ENCODE results near the gene DNASE1L3.
"Not testable (repeated sequence)": the region's sequence is repeated elsewhere in the genome, so short reads cannot be mapped to it uniquely, and the experiment has no call there.

The DNASE1L3 gene

GRCh38 chr3:58235970-58236369, 25.2 kb upstream of the DNASE1L3 start:
- DNase-seq: no peak

GRCh38 chr3:58234516-58234931, 23.8 kb upstream of the DNASE1L3 start:
- no peak for DNase-seq

DNA sequence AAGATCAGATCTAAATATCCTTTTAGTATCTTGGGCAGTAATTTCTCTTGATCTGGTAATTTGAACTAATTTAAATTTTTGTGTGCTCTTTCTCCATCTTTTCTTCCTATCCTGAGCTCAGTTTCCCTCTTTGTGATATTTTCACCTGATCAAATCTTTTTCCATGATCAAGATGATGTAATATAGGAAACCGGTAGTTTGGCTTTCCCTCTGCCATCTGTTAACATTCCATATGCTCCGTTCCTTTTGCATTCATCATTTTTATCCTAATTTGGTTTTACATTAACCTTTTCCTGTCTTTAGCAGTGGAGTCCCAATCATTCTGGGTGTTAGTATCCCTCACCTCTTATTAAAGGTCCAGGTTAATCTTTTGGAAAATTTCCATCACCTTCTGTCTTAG, 20.9 kb upstream of the DNASE1L3 start:
- no peak for DNase-seq

DNA sequence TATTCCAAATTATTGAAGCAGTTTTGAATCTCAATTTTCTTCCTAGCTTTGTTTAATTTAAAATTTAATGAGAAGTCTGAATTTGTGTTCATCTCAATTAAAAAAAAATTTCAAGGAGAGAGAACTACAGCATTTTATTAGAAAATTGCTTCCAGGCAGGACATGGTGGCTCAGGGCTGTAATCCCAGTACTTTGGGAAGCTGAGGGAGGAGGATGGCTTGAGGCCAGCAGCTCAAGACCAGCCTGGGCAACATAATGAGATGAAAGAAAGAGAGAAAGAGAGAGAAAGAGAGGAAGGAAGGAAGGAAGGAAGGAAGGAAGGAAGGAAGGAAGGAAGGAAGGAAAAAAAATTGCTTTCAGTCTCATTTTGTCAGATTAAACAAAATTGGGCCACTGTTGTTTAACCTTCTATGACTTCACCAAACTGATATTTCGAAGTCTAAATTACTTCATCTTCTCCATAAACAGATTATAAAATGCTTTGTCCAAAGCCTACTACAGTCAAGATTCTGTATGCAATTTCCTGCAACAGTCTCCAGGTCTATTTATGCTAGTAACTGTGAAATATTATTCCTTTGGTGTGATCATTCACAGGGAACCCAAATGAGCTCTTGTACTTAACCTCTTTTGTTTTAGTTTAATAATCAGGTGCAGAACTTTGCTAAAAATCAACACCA, 20.2 kb upstream of the DNASE1L3 start:
- no peak for DNase-seq

DNA sequence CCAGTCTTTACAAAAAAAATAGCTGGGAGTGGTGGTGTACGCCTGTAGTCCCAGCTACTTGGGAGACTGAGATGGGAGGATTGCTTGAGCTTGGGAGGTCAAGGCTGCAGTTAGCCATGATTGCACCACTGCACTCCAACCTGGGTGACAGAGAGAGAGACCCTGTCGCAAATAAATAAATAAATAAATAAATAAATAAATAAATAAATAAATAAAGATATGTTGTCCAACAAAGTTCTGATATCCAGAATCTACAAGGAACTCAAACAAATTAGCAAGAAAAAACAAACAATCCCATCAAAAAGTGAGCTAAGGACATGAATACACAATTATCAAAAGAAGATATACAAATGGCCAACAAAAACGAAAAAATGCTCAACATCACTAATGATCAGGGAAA, 17.2 kb upstream of the DNASE1L3 start:
- DNase-seq: not testable (repeated sequence)

DNA sequence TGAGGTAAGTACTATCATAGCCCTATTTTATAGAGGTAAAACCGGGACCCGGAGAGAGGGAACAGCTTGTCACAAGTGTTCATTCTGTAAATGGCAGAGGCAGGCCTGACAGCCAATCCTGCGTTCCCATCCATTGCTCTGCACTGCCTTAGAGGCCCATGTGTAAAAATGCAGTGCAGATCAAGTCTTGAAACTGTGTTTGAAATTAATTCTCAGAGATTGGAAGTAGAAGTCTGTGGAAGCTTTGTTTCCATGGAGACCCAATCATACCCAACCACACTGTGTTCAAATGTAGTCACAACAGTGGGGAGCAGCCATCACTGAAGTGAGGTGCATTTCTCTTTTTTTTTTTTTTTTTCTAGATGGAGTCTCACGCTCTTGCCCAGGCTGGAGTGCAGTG, 13.1 kb upstream of the DNASE1L3 start:
- DNase-seq: no peak

DNA sequence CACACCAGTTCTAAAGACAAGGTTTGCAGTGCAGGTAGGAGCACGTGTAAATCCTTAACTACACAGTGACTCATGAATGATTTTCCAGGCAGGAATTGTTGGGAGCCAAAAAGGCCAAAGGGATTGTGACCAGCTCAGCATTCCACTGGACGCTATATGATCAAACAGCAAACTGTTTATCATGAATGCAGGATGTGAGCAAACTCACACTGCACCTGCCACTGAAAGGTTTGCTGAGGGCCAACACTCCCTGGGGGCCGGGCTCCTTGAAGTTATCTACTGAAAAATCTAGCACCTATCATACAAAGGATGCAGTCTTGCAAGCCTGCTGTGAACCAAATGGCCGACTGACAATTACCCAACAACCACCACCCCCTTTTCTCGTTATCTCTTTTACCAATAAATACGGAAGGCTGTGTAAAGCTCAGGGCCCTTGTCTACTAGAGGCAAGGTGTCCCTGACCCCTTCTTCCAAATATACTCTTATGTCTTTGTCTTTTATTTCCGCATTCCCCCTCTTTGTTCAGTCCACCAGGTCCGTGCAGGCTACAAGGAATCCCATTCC, 11.5 kb upstream of the DNASE1L3 start:
- no peak for DNase-seq

DNA sequence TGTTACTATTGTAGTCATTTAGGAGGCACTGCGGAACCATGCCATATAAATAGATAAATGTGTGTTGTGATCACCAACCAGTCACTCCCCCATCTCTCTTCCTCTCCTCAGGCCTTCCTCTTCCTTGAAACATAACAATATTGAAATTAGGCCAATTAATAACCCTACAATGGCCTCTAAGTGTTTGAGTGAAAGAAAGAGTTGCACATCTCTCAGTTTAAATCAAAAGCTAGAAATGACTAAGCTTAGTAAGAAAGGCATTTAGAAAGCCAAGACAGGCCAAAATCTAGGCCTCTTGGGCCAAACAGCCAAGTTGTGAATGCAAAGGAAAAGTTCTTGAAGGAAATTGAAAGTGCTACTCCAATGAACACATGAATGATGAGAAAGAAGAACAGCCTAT, 8.1 kb upstream of the DNASE1L3 start:
- no peak for DNase-seq

DNA sequence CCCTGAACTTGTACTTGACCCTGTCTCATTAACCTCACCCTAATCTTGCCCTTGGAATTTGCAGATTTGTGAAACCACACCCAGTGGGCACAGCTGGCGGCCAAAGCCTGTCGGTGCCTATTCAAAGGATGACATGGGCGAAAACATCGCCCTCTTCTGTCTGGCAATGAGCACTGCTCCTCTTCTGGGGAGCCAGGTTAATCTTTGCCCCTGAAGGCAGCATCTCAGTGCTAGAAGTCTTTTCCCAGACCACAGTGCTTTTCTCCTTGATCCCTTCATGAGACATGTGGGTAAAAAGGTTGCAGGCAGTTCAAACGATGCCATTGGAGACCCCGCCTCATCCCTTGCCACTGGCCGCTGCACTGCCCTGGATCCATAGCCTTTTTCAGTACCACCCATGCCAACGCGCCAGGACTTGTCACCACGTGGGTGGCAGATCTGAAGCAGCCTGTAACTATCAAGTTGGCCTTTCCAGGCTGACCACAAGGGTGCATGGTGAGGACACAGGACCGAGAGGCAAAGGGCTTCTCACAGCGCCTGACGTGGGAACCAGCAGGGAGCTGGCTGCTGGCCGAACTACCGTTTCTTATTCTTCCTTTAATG, 6.5 kb upstream of the DNASE1L3 start:
- peak; percentile 61 for DNase-seq

GRCh38 chr3:58216496-58217195, 5.9 kb upstream of the DNASE1L3 start:
- DNase-seq: no peak

- no peak for DNase-seq
Observed at GRCh38 chr3:58215317-58216025, 4.7 kb upstream of the DNASE1L3 start.

- no peak for DNase-seq
Observed at GRCh38 chr3:58214484-58215316, 3.9 kb upstream of the DNASE1L3 start.

GRCh38 chr3:58209933-58210332, 839 bp downstream of the DNASE1L3 start:
- DNase-seq: no peak

GRCh38 chr3:58207954-58208353, 2.8 kb downstream of the DNASE1L3 start:
- no peak for DNase-seq

DNA sequence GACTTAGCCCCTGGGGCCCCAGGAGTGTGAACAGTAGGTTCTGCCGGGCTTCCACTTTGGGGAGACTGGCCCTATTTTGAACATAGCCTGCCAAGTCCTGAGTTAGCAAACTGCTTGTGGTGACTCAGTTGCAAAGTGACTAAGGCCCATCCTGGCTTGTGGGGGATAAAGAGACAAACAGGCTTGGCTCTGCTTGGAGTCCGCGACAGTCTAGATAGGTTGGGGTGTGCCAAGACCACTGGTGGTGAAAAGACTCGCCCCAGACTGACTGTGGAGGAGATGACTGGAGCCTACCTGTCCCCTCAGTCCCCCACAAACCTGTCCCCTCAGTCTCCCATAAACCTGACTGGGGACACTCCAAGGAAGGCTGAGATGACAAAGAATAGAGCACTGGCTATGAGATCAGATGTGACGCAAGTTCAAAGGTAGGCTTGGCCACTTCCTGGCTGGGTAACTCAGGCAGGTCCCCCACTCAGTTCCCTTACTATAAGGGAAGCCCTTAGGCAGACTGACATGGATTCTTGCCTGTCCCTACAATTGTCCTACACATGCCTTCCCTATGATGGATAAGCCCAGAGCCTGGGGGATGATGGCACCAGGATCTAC, 4.3 kb downstream of the DNASE1L3 start:
- DNase-seq: no peak

DNA sequence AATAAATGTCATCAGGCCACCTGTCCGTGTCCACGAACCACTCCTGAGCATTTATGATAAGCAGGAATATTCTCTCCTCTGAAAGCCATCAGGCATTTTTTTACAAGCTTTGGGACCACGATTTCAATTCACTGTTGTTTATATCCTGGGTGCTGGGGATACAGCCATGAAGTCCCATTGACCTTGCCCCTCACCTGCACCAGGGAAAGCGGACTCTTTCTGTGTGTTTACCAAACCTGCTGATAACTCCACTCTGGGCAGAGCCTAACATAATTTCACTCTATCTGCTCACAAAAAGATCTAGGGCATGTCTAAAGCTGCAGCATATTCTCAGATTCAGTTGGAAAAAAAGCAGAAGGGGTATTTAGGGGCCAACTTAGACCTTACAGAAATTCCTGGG, 4.8 kb downstream of the DNASE1L3 start:
- no peak for DNase-seq

DNA sequence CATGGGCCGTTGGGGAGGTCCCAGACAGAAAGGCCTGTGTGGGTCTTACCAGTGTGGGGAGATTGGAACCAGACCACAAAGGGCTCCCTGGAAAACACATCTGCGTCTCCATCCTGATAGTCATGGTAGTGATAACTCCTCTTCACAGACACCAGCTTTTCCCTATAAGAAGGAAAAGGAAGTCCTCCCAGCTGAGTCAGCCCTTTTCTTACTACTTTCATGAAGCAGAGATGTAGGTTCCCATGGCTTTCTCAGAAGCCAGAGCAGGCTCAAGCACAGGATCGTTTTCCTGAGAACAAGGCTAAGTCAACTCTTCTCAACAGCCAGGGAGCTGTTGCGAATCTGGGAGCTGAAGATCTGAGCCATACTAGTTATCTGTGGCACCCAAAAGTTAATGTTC, 6.1 kb downstream of the DNASE1L3 start:
- DNase-seq: no peak

GRCh38 chr3:58203541-58203940, 7.2 kb downstream of the DNASE1L3 start:
- no peak for DNase-seq

DNA sequence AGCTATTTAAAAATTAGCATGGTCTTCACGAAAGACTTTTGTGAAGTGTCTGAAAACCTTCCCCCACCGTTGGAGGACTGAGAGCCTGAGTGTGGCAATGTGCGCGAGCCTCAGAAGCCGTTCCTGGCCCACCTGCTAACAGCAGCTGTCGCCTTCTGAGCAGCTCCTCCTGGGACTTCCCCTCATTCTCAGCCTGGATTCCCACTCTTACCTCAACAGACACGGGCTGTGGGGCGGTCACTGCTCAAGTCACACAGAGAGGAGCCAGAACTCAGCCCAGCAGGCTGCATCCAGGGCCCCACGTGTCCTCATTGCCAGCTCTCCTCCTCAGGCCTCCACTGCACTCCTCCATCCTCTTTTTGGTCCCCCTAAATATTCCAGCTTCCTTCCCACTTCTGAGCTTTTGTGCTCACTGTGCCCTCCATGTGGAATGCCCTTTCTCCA, 7.8 kb downstream of the DNASE1L3 start:
- no peak for DNase-seq

DNA sequence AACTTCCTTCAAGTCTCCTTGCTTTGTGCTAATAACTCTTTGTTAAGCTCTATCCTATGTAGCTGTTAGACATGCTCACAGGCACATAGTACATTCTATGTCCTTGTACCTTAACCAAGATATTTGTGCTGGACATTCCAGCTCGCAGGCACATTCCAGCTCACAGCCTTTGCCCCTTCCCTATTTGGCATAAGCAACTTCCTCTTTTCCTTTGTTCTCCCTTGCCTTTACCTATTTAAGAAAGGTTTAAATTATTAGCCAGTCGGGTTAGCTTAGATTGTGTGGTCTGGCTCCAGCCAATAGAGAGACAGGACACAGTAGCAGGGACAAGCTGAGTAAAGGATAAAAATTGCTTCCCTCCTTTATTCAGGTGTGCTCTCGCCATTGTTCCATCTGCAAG, 9.3 kb downstream of the DNASE1L3 start:
- DNase-seq: not testable (repeated sequence)

DNA sequence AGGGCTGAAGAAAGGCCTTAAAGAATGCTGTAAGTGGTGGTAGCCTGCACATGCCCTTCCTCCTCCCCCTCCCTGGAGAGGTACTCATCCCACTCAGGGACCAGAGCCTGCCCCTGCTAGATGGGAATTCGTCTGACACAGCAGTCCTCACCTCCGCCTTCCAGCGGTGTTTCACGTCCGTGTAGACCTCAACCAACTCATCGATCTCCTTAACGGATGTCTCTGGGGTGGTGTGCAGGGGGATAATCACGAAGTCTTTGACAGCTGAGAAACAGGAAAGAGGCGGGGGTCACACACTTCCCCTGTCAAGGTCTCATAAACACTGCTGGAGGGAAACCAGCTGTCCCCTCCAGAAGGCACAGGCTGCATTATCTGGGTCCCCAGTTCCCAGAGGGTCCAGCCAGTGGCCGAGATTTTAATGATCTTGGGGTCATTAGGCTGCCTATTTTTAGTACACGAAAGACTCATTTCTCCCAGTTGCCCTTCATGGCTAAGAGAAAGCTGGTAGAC, 9.9 kb downstream of the DNASE1L3 start:
- no peak for DNase-seq
